ENCODE results near the gene ZNF831.

The ZNF831 gene

GRCh38 chr20:59217173-59217572 is 53.6 kb downstream of the ZNF831 start:
- DNase-seq (ENCODE audit: low spot score) = no peak

DNA sequence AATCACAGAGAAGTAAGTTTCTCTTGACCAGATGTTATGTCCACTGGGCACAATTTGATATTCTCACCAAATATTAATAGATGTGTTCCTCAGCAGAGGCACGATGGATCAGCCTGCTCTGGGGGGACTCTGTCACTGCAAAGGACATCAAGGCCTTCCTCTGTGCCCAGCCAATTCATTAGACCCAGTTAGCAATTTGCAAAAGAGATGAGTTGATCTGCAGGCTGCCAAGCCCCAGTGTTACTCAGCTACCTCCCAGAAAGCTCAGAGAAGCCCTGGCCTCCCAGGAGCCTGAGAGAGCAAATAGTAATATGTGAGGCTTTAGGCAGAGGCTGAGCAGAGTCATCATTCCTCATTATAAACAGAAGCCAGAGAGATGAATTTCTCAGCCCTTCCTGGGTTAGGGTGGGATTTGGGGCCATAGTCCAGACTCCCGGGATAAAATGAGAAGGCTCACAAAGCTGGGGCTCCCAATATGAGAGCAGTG is 54.2 kb downstream of the ZNF831 start:
- no peak for DNase-seq (ENCODE audit: low spot score)

DNA sequence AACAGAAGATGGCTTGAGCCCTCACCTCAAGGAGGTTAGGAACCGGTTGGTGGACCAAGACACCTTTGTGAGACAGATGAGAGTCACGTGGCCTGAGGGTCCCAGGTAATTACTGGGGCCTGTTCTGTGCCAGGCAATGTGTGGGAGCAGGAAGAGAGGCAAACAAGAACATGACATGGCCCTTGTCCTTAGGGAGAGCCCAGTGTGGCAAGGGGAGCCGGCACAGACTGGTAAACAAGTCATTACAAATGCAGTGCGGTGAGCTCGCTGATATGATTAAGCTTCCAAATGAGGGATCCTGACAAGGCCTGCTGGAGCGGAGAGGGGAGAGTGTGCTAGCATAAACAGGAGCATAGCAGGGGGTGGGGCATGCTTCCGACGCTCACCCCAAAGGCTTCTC is 55.6 kb downstream of the ZNF831 start:
- no peak for DNase-seq (ENCODE audit: low spot score)

DNA sequence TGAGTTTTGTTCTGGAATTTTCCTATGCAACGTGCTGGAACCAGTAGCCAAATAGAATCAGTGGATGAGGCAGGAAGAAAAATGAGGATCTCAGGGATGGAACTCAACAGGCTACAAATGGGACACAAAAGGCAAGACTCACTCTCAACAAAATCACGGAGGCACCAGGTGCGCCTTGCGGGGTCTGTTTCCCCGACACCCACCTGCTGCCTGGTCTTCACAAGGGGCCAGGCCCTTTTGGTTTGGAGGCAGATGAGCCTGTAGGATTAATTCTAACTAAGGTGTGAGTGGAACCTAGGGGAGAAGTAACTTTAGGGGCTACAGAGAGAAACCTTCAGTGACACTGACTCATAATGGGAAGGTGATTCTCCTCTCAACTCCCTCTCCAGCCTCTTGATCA is 56.5 kb downstream of the ZNF831 start:
- no peak for DNase-seq (ENCODE audit: low spot score)

GRCh38 chr20:59221049-59221706 is 57.6 kb downstream of the ZNF831 start:
- no peak for DNase-seq (ENCODE audit: low spot score)

DNA sequence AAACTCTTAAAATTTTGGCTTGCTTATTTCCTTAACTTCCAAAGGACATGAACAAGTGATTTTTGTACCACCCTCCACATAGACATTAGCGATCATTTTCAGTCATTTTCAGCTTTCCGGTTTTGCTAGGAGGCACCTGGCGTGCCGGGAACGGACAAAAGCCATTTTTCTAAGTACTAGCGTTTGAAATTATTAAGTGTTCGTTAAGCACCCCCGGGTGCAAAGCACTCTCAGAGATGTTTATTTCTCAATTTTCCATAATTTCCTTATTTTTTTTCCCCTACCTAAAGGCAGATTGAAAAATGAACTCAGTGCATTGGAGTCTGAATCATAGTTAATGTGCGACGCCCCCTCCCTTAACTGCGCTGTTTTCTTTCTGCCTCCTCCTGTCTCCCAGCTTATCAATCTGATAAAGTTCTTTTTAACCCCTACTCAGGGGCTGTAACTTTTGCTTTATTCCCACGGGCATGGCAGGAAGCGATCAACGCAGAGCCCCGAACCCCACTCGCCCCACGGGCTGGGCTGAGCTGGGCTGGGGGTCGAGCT is 58.2 kb downstream of the ZNF831 start:
- DNase-seq (ENCODE audit: low spot score) = no peak

DNA sequence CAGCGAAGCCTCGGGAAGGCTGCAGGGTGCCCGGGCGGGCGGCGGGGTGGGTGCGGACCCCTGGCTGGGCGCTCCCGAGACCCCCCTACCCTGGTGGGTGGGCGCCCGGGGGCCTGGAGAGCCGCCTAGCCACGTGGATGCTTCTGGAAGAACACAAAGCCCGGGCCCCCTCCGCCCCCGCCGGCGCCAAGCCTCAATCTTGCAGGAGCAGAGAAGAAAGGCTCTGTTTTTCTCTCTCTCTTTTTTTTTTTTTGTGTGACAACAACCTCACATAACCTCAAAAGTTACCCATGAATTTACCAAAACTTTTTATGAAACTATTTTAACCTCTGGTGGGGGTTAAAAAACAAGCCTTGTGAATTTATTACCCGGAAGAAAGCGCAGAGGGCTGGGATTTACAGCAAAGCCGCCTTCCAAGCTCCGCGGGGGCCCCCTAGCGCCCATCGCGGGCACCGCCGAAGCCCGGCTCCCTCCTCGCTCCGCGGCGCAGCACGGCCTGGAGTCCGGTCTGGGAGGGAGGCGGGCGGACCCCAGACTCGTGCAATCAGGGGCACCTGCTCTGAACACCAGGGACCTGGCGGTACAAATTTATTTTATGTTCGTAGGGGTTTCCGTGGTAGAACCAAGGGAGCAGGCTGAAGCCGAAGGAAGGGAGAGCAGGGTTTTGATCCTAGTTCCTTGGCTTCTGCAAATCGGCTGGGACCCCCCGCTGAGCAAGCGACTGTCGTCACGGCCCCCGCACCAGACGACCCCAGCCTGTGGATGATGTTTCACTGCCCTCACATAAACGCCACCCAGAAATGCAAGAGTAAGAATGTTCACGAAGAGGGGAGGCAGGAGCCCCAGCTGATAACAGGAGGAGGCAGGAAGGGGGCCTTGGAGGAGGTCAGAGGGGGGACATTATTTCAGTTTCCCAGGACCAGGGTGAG is 58.9 kb downstream of the ZNF831 start:
- DNase-seq (ENCODE audit: low spot score) = peak; percentile 75

GRCh38 chr20:59223182-59223601 is 59.6 kb downstream of the ZNF831 start:
- no peak for DNase-seq (ENCODE audit: low spot score)

DNA sequence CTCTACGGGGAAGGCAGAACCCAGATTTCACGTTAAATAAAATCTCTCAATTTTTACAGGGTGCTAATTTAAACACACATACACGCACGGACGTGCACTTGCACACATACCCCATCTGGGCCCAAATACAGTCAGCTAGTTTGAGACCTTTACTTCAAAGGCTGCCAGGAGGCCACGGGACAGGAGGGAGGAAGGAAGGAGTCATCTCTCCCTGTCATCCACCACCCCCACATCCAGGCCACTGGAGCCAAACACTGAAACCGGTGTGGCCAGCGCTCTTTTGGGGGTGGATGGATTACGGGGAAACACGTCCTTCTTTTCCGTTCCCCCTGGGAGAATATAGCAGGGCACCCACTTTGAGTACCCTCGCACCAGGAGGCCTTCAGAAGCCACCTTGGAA is 60.1 kb downstream of the ZNF831 start:
- DNase-seq (ENCODE audit: low spot score) = no peak

GRCh38 chr20:59224236-59224635 is 60.6 kb downstream of the ZNF831 start:
- no peak for DNase-seq (ENCODE audit: low spot score)

DNA sequence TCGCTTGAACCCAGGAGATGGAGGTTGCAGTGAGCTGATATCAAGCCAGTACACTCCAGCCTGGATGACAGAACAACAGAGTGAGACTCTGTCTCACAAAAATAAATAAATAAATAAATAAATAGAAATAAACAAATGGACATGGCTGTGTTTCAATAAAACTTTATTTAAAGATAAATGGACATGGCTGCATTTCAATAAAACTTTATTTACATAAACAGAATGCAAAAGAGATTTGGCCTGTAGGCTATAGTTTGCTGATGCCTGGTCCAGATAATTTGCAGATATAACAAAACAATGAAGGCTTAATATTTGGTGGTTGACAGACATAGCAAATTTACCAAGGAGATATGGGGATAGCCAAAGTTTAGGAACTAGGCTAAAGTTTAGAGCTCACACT is 66.8 kb downstream of the ZNF831 start:
- no peak for DNase-seq (ENCODE audit: low spot score)

DNA sequence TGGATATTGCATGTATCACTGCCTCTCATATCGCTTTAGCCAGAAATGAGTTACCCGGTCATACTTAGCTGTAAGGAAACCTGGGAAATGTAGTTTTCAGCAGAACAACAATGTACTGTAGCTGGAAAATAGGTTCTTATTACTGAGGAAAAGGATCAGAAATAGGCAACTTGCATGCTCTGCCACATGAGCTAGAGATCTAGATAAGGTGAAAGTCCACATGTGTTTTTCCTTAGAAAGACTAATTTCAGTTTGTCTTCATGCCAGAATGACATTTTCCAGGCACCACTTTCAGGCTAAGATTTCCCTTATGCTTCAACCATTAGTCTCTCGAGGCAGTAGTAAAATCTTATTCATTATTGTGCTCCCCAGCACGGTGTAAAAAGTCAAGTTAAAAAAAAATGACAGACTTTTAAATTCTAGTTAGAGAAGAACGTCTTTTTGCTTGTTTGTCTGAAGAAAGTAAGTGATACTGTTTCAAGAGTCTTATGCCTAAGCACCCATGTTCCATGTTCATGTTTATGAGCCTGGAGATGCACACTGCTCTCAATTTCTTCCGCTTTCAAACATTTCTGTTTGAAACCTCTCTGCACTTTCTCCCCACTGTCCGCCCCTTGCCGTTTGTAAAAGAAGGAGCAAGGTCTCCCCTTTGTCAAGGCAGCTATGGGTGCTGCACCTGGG is 67.6 kb downstream of the ZNF831 start:
- DNase-seq (ENCODE audit: low spot score) = no peak

- no peak for DNase-seq (ENCODE audit: low spot score)
These were observed 69.0 kb downstream of the ZNF831 start for GRCh38 chr20:59232618-59233017.

GRCh38 chr20:59235226-59235625 is 71.6 kb downstream of the ZNF831 start:
- no peak for DNase-seq (ENCODE audit: low spot score)

- no peak for DNase-seq (ENCODE audit: low spot score)
These were observed 76.4 kb downstream of the ZNF831 start for GRCh38 chr20:59240006-59240405.

- peak; percentile 37 for DNase-seq (ENCODE audit: low spot score)
These were observed 79.3 kb downstream of the ZNF831 start for GRCh38 chr20:59242714-59243626.

- no peak for DNase-seq (ENCODE audit: low spot score)
These were observed 83.2 kb downstream of the ZNF831 start for GRCh38 chr20:59246691-59247400.

GRCh38 chr20:59247731-59248684 is 84.4 kb downstream of the ZNF831 start:
- no peak for DNase-seq (ENCODE audit: low spot score)

DNA sequence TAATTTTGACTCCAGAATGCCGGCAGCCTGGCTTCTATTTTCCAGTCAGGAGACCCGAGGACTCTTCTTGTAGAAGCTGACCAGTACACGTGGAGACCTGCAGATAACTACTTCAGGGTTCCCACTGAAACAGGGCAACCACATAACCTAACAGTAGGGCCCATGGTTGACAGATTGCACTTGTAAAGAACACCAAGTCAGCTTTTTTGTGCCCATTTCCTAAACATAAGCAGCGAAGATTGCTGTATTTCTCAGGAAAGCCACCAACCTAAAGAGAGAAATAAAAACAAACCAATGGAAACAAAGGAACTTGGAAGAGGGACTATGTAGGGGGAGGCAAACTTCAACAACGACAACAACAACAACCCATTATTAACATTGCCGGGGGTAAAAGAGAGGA is 86.7 kb downstream of the ZNF831 start:
- no peak for DNase-seq (ENCODE audit: low spot score)
